C4-2B (cell line): ENCODE data around the gene DPYSL5.

Experiments used
- ZFX ChIP-seq: fragments of 450-650 bp; IDR thresholded peaks from 2 replicates; pipeline ENCODE4 v1.6.1; 2017
- TF ChIP-seq, protein P1 (sequence below): fragments of 450-650 bp; conservative IDR thresholded peaks from 2 replicates; pipeline ENCODE4 v1.5.1; 2017; ENCODE audit warnings: mild to moderate bottlenecking

DNA sequence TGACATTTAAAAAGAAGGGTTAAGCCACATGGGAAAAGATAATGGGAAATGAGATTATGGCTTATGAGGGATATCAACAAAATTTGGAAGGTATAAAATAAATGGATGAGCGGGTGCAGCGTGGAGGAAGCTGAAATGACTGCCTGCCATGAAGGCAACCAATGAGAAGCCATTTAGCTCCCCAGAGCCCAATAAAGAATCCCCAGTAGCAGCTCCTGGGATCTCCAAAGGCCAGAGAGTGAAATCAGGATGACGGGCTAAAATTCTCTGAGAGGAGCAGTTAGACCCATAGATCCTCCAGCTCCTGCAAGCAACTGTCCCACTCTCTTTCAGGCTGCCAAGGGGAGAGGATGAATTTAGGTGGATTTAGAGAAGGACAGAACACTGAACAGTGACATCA, 109.6 kb downstream of the DPYSL5 start:
- TF ChIP-seq, protein P1, sequence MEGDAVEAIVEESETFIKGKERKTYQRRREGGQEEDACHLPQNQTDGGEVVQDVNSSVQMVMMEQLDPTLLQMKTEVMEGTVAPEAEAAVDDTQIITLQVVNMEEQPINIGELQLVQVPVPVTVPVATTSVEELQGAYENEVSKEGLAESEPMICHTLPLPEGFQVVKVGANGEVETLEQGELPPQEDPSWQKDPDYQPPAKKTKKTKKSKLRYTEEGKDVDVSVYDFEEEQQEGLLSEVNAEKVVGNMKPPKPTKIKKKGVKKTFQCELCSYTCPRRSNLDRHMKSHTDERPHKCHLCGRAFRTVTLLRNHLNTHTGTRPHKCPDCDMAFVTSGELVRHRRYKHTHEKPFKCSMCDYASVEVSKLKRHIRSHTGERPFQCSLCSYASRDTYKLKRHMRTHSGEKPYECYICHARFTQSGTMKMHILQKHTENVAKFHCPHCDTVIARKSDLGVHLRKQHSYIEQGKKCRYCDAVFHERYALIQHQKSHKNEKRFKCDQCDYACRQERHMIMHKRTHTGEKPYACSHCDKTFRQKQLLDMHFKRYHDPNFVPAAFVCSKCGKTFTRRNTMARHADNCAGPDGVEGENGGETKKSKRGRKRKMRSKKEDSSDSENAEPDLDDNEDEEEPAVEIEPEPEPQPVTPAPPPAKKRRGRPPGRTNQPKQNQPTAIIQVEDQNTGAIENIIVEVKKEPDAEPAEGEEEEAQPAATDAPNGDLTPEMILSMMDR, result no peak
- no peak for TF ChIP-seq ZFX
